ENCODE results near the gene PRCD. TPM values are rescaled to one million over a fixed set of nuclear protein-coding genes. Genes with fewer than 3 reads are reported as not detected.
A peak's percentile ranks its signal among the peaks of the same experiment; 100 is the strongest.

Gene PRCD
- total RNA-seq (2014; rRNA removed) (0.86 and 2.5 TPM in 2 replicates), Bru-seq, nascent RNA (percentile 35 among the genes with signal in this experiment), BruChase-seq, experiment 1, labeled RNA remaining after a 6-hour chase (percentile 28 among the genes with signal in this experiment), BruChase-seq, experiment 2, labeled RNA remaining after a 2-hour chase (percentile 43 among the genes with signal in this experiment)
- long read RNA-seq, partial matches to known transcripts: 0 of 33 reads
- long read RNA-seq, other reads (novel, unspliced or antisense): 33 of 33 reads

- H4K20me1 ChIP-seq (ENCODE audit: low read length): no peaks in the 10 kb centered on the region
- ATAC-seq (no peak), DNase-seq (peak; percentile 26)
- peaks cover 5% of the 10 kb centered on the region; the same call in 1 of the 2 replicates for H3K4me1 ChIP-seq (ENCODE audit: insufficient read depth, low read length)
- no peaks in the 10 kb centered on the region for H3K36me3 ChIP-seq (ENCODE audit: low read depth, low read length)
- peak within 1 kb of the TSS; percentile 36 for H2AFZ ChIP-seq (ENCODE audit: low read length)
- BruUV-seq (replicated peaks): no TSS peak
- H3K9me3 ChIP-seq (ENCODE audit: low read length): no peaks in the 10 kb centered on the region
- POLR2A ChIA-PET (ENCODE audit: unreplicated experiment): interaction anchor here (0.7 kb wide), 1 partner anchor 12 kb away, joined by 7 read pairs; no protein-coding TSS in a partner anchor
- H3K9me2 ChIP-seq (replicated peaks; ENCODE audit: low read length): no peaks in the 10 kb centered on the region
- H3K4me2 ChIP-seq (ENCODE audit: low read length): peak within 1 kb of the TSS; percentile 69
- peak within 1 kb of the TSS; percentile 28; the same call in 1 of the 2 replicates for H3K9ac ChIP-seq (ENCODE audit: low read length)
- H3K79me2 ChIP-seq (ENCODE audit: low read length): no peaks in the 10 kb centered on the region
- peak within 1 kb of the TSS; percentile 34; the same call in 1 of the 2 replicates for H3K4me3 ChIP-seq (ENCODE audit: low read length)
- no peaks in the 10 kb centered on the region for H3K27me3 ChIP-seq (ENCODE audit: low read length)
- no peak within 1 kb of the TSS for H3K27ac ChIP-seq (ENCODE audit: low read length)
- CTCF ChIA-PET: no interaction called here
- H3F3A ChIP-seq (ENCODE audit: low read length, unreplicated experiment): no peaks in the 10 kb centered on the region
- no peak for TF ChIP-seq CTCF (conservative IDR thresholded peaks at IDR 0.05; ENCODE audit: low read depth, low read length)
- intact Hi-C loops (cut with micrococcal nuclease): no loop called here
These were observed at the start of gene PRCD for GRCh38 chr17:76539631-76540271. TSS of gene PRCD (plus strand) at chr17:76540044. CDS start at chr17:76540142, 98 bp downstream.

GRCh38 chr17:76490112-76490710 is 49.6 kb upstream of the PRCD start:
- Histone ChIP-seq H3K9me3 (ENCODE audit: low read length) (no peaks in the 10 kb centered on the region), H3K36me3 (ENCODE audit: low read depth, low read length) (peaks cover 4% of the 10 kb centered on the region; the same call in 1 of the 2 replicates), H3K9ac (ENCODE audit: low read length) (no peak overlapping the region), H2AFZ (ENCODE audit: low read length) (no peak overlapping the region), H3K4me1 (ENCODE audit: insufficient read depth, low read length) (peaks cover 11% of the 10 kb centered on the region; the same call in 1 of the 2 replicates), H3K4me2 (ENCODE audit: low read length) (no peak overlapping the region), H4K20me1 (ENCODE audit: low read length) (no peaks in the 10 kb centered on the region), H3K27ac (ENCODE audit: low read length) (no peak overlapping the region), H3K9me2 (replicated peaks; ENCODE audit: low read length) (no peaks in the 10 kb centered on the region), H3K27me3 (ENCODE audit: low read length) (no peaks in the 10 kb centered on the region), H3K4me3 (ENCODE audit: low read length) (no peak overlapping the region), H3F3A (ENCODE audit: low read length, unreplicated experiment) (no peaks in the 10 kb centered on the region), H3K79me2 (ENCODE audit: low read length) (no peaks in the 10 kb centered on the region)
- ChIA-PET CTCF (interaction anchor here (0.7 kb wide), 1 partner anchor 120 kb away, joined by 4 read pairs; no protein-coding TSS in a partner anchor), POLR2A (ENCODE audit: unreplicated experiment) (no interaction called here)
- TF ChIP-seq EZH2phosphoT487 (IDR thresholded peaks at IDR 0.05; ENCODE audit: borderline replicate concordance, low read length) (no peak), CTCF (conservative IDR thresholded peaks at IDR 0.05; ENCODE audit: low read depth, low read length) (no peak), EZH2 (IDR thresholded peaks at IDR 0.05; ENCODE audit: low read length, unreplicated experiment) (no peak)
- intact Hi-C loops (cut with micrococcal nuclease): no loop called here
- no peak for DNase-seq
- no peak for ATAC-seq
- BruUV-seq (replicated peaks): no TSS peak

Data from PC-3 (cell line).